GM23338 (cell line): ENCODE data around the gene S100A5. TPM values are rescaled to one million over a fixed set of nuclear protein-coding genes. Genes with fewer than 3 reads are reported as not detected.

Experiments
- ATAC-seq: fragments of 200-7000 bp; cut with Tn5 transposase; 3 replicates; pipeline ENCODE4 v1.9.1; 2020
- DNase-seq: peaks from one replicate; pipeline ENCODE4 v3.0.0-alpha.2; 2015; ENCODE audit warnings: low spot score
- H2AFZ ChIP-seq: fragments of 200-600 bp; sonication (generic); 2 replicates; pipeline ENCODE4 v1.8.0; 2016; ENCODE audit warnings: antibody characterized with exemption, mild to moderate bottlenecking, moderate library complexity
- H3F3A ChIP-seq: fragments of 200-600 bp; sonication (generic); replicated peaks from 2 replicates; pipeline ENCODE4 v1.8.0; 2017; ENCODE audit warnings: antibody characterized with exemption, mixed run types, low read depth
- H3K27ac ChIP-seq: fragments of 200-600 bp; sonication (generic); 2 replicates; pipeline ENCODE4 v1.6.1; 2016; ENCODE audit warnings: low read depth
- H3K27me3 ChIP-seq: fragments of 200-600 bp; sonication (generic); 2 replicates; pipeline ENCODE4 v1.8.0; 2016; ENCODE audit warnings: mild to moderate bottlenecking, mixed run types, moderate library complexity; ENCODE audit not compliant: insufficient read depth
- H3K36me3 ChIP-seq: fragments of 200-600 bp; sonication (generic); 2 replicates; pipeline ENCODE4 v1.8.0; 2016; ENCODE audit warnings: mild to moderate bottlenecking; ENCODE audit not compliant: insufficient read depth
- H3K4me1 ChIP-seq: fragments of 200-600 bp; sonication (generic); 2 replicates; pipeline ENCODE4 v1.8.0; 2016; ENCODE audit warnings: mild to moderate bottlenecking, moderate library complexity; ENCODE audit not compliant: insufficient read depth
- H3K4me2 ChIP-seq: fragments of 200-600 bp; sonication (generic); 2 replicates; pipeline ENCODE4 v1.7.1; 2017; ENCODE audit warnings: mixed run types
- H3K4me3 ChIP-seq: fragments of 200-600 bp; sonication (generic); 2 replicates; pipeline ENCODE4 v1.6.1; 2016; ENCODE audit warnings: mixed run types
- H3K79me2 ChIP-seq: fragments of 200-600 bp; sonication (generic); replicated peaks from 2 replicates; pipeline ENCODE4 v1.8.0; 2017; ENCODE audit warnings: mild to moderate bottlenecking; ENCODE audit not compliant: insufficient read depth
- H3K9me2 ChIP-seq: fragments of 200-600 bp; sonication (generic); 2 replicates; pipeline ENCODE4 v1.8.0; 2017; ENCODE audit not compliant: insufficient read depth
- H4K20me1 ChIP-seq: fragments of 200-600 bp; sonication (generic); replicated peaks from 2 replicates; pipeline ENCODE4 v1.8.0; 2017; ENCODE audit warnings: mild to moderate bottlenecking; ENCODE audit not compliant: insufficient read depth
- H3K27ac Mint-ChIP-seq: 2 replicates; pipeline ENCODE4 v1.8.0; 2020; ENCODE audit warnings: inconsistent platforms, mild to moderate bottlenecking, moderate library complexity, mixed read lengths
- H3K27me3 Mint-ChIP-seq: 3 replicates; pipeline ENCODE4 v1.8.0; 2022; ENCODE audit warnings: low read depth, mild to moderate bottlenecking, moderate library complexity, mixed read lengths, inconsistent platforms; ENCODE audit not compliant: insufficient read depth, poor library complexity
- H3K36me3 Mint-ChIP-seq: 3 replicates; pipeline ENCODE4 v1.8.0; 2021; ENCODE audit warnings: low read depth, mild to moderate bottlenecking, inconsistent platforms, moderate library complexity, mixed read lengths
- H3K4me1 Mint-ChIP-seq: 3 replicates; pipeline ENCODE4 v1.8.0; 2020; ENCODE audit warnings: mild to moderate bottlenecking, inconsistent platforms, mixed read lengths
- H3K4me3 Mint-ChIP-seq: 3 replicates; pipeline ENCODE4 v1.8.0; 2021; ENCODE audit warnings: moderate library complexity, mild to moderate bottlenecking, inconsistent platforms, mixed read lengths
- H3K9me3 Mint-ChIP-seq: 3 replicates; pipeline ENCODE4 v1.8.0; 2020; ENCODE audit warnings: moderate library complexity, mild to moderate bottlenecking, inconsistent platforms, mixed read lengths
- CREB1 ChIP-seq: fragments of 250-450 bp; sonication (Bioruptor Pico); IDR thresholded peaks from 2 replicates; pipeline ENCODE4 v1.5.0; 2020; ENCODE audit warnings: low read depth, mild to moderate bottlenecking, moderate library complexity
- EZH2 ChIP-seq: fragments of 200-600 bp; sonication (generic); IDR thresholded peaks from one replicate; pipeline ENCODE4 v1.8.0; 2017; ENCODE audit warnings: antibody characterized with exemption, mild to moderate bottlenecking, low read depth; ENCODE audit not compliant: unreplicated experiment
- EZH2phosphoT487 ChIP-seq: fragments of 200-600 bp; sonication (generic); IDR thresholded peaks from one replicate; pipeline ENCODE4 v1.8.1; 2018; ENCODE audit warnings: antibody characterized with exemption; ENCODE audit not compliant: unreplicated experiment
- JUNB ChIP-seq: IDR thresholded peaks from one replicate; pipeline ENCODE4 v1.6.1; 2016; ENCODE audit warnings: antibody characterized with exemption; ENCODE audit not compliant: unreplicated experiment
- POLR2AphosphoS5 ChIP-seq: IDR thresholded peaks from 2 replicates; pipeline ENCODE4 v1.6.1; 2016; ENCODE audit warnings: antibody characterized with exemption, low read depth
- STAT1 ChIP-seq: IDR thresholded peaks from one replicate; pipeline ENCODE4 v1.6.1; 2016; ENCODE audit warnings: antibody characterized with exemption; ENCODE audit not compliant: unreplicated experiment
- ZNF114 ChIP-seq: fragments of 250-450 bp; sonication (Bioruptor Pico); IDR thresholded peaks from 2 replicates; pipeline ENCODE4 v1.5.0; 2020; ENCODE audit warnings: mild to moderate bottlenecking, moderate library complexity
- ZNF331 ChIP-seq: fragments of 250-450 bp; sonication (Bioruptor Pico); IDR thresholded peaks from 2 replicates; pipeline ENCODE4 v1.5.0; 2020; ENCODE audit warnings: low read depth, mild to moderate bottlenecking, moderate library complexity
- ZNF462 ChIP-seq: fragments of 250-450 bp; sonication (Bioruptor Pico); IDR thresholded peaks from 2 replicates; pipeline ENCODE4 v1.5.0; 2020; ENCODE audit warnings: mild to moderate bottlenecking, moderate library complexity
- polyA plus RNA-seq: library from polyadenylated mRNA; unstranded; fragments of >200 nt; fragmentation: Nextera tagmentation; extraction: Ambion mirVana; gene quantifications from 2 replicates; pipeline ENCODE4 v1.2.1, GENCODE V29; 2016
- total RNA-seq: library from RNA; depleted of rRNA; stranded (reverse); fragments of >200 nt; shearing (Covaris generic); gene quantifications from 2 replicates; pipeline ENCODE4 v1.2.3, GENCODE V29; 2014
- TF ChIP-seq, protein P1 (sequence below): IDR thresholded peaks from 2 replicates; pipeline ENCODE4 v1.6.1; 2016; ENCODE audit warnings: antibody characterized with exemption

Gene S100A5
- total and polyA plus RNA-seq, 2 experiments from 2014 or later, result 0.47 TPM; not detected in 1

GRCh38 chr1:153567621-153568366 is 27.1 kb upstream of the S100A5 start:
- H3K27me3 ChIP-seq, result no peaks in the 10 kb centered on the region
- no peaks in the 10 kb centered on the region for H4K20me1 ChIP-seq
- no peaks in the 10 kb centered on the region for H3K9me2 ChIP-seq
- Mint-ChIP-seq H3K9me3 (no peaks in the 10 kb centered on the region), H3K4me3 (peak overlapping the region; percentile 57; the same call in 2 of the 3 replicates), H3K36me3 (no peaks in the 10 kb centered on the region), H3K27me3 (peaks cover 16% of the 10 kb centered on the region), H3K27ac (peak overlapping the region; percentile 62), H3K4me1 (peaks cover 36% of the 10 kb centered on the region)
- peak overlapping the region; percentile 74 for H3K4me2 ChIP-seq
- no peaks in the 10 kb centered on the region for H3K79me2 ChIP-seq
- H3K36me3 ChIP-seq, result no peaks in the 10 kb centered on the region
- peaks cover 18% of the 10 kb centered on the region for H3K4me1 ChIP-seq
- H3K4me3 ChIP-seq, result peak overlapping the region; percentile 34; the same call in 1 of the 2 replicates
- peak overlapping the region; percentile 67 for H2AFZ ChIP-seq
- peaks cover 6% of the 10 kb centered on the region; the same call in 1 of the 2 replicates for H3F3A ChIP-seq
- ATAC-seq (peak; percentile 9), DNase-seq (peak; percentile 57)
- peak overlapping the region; percentile 70; the same call in 1 of the 2 replicates for H3K27ac ChIP-seq
- TF ChIP-seq ZNF331 (CRISPR knock-in tag), result no peak
- no peak for TF ChIP-seq EZH2
- TF ChIP-seq JUNB, result no peak
- no peak for TF ChIP-seq ZNF114 (CRISPR knock-in tag)
- TF ChIP-seq CREB1, result no peak
- no peak for TF ChIP-seq EZH2phosphoT487
- no peak for TF ChIP-seq STAT1
- TF ChIP-seq POLR2AphosphoS5, result no peak
- TF ChIP-seq, protein P1, sequence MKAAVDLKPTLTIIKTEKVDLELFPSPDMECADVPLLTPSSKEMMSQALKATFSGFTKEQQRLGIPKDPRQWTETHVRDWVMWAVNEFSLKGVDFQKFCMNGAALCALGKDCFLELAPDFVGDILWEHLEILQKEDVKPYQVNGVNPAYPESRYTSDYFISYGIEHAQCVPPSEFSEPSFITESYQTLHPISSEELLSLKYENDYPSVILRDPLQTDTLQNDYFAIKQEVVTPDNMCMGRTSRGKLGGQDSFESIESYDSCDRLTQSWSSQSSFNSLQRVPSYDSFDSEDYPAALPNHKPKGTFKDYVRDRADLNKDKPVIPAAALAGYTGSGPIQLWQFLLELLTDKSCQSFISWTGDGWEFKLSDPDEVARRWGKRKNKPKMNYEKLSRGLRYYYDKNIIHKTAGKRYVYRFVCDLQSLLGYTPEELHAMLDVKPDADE, result no peak

GRCh38 chr1:153566414-153567371 is 26.0 kb upstream of the S100A5 start:
- TF ChIP-seq ZNF462 (no peak), POLR2AphosphoS5 (peak; percentile 29; the same call in 1 of the 2 replicates)
- H3K27me3 ChIP-seq, result no peaks in the 10 kb centered on the region
- H3K27ac ChIP-seq, result 0 out of 2 replicates have a peak overlapping the region, but pooled peaks have one; percentile 55

More at GRCh38 chr1:153566414-153567371, 26.0 kb upstream of the S100A5 start:
- Mint-ChIP-seq H3K36me3 (no peaks in the 10 kb centered on the region), H3K27me3 (peaks cover 16% of the 10 kb centered on the region), H3K27ac (peak overlapping the region; percentile 96), H3K4me3 (peak overlapping the region; percentile 23; the same call in 2 of the 3 replicates), H3K4me1 (peaks cover 36% of the 10 kb centered on the region), H3K9me3 (no peaks in the 10 kb centered on the region)
- H3K9me2 ChIP-seq, result no peaks in the 10 kb centered on the region
- H3K79me2 ChIP-seq, result no peaks in the 10 kb centered on the region
- DNase-seq (peak; percentile 90), ATAC-seq (peak; percentile 69)
- H3K4me1 ChIP-seq, result peaks cover 18% of the 10 kb centered on the region
- peak overlapping the region; percentile 85 for H2AFZ ChIP-seq
- H3K4me2 ChIP-seq, result peak overlapping the region; percentile 64
- no peaks in the 10 kb centered on the region for H4K20me1 ChIP-seq
- no peaks in the 10 kb centered on the region for H3K36me3 ChIP-seq
- H3K4me3 ChIP-seq, result 0 out of 2 replicates have a peak overlapping the region, but pooled peaks have one; percentile 17
- peaks cover 6% of the 10 kb centered on the region; the same call in 1 of the 2 replicates for H3F3A ChIP-seq
